Esophagus muscularis mucosa (tissue), 4 donors: ENCODE measurements around the gene C17orf58.

Experiments
- EP300 ChIP-seq: sonication (generic); formaldehyde crosslinking; IDR thresholded peaks from one replicate; pipeline ENCODE4 v1.6.1; 2017; ENCODE audit warnings: antibody characterized with exemption
- POLR2A ChIP-seq: fragments of 450-650 bp; IDR thresholded peaks from one replicate; pipeline ENCODE4 v1.6.1; 2017; ENCODE audit warnings: antibody characterized with exemption, moderate library complexity, mild to moderate bottlenecking, low read depth
- POLR2AphosphoS5 ChIP-seq, 2 donors: sonication (generic); formaldehyde crosslinking; IDR thresholded peaks; one replicate each; pipeline ENCODE4 v1.6.1; 2017; ENCODE audit warnings: antibody characterized with exemption in 2 of 2
- TF ChIP-seq, protein P1 (sequence below), 3 experiments: fragments of 200-600 bp in 2 of 3; fragments of 450-650 bp in 1 of 3; sonication (generic) in 2 of 3; IDR thresholded peaks; one replicate each; pipeline ENCODE4 v1.5.1; 2017 to 2019; ENCODE audit warnings: antibody characterized with exemption in 3 of 3, mild to moderate bottlenecking in 2 of 3, moderate library complexity in 1 of 3

DNA sequence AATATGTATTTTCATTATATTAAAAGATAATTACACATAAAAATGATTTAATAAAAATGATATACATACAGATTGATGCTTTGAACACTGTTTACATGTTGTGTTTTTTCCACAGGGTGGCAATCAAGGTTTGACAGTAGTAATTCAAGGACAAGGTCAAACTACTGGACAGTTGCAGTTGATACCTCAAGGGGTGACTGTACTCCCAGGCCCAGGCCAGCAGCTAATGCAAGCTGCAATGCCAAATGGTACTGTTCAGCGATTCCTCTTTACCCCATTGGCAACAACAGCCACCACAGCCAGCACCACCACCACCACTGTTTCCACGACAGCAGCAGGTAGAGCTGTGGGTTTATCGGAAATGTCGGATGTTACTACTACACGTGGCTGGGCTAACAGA, 52.2 kb downstream of the C17orf58 start:
- TF ChIP-seq, protein P1, sequence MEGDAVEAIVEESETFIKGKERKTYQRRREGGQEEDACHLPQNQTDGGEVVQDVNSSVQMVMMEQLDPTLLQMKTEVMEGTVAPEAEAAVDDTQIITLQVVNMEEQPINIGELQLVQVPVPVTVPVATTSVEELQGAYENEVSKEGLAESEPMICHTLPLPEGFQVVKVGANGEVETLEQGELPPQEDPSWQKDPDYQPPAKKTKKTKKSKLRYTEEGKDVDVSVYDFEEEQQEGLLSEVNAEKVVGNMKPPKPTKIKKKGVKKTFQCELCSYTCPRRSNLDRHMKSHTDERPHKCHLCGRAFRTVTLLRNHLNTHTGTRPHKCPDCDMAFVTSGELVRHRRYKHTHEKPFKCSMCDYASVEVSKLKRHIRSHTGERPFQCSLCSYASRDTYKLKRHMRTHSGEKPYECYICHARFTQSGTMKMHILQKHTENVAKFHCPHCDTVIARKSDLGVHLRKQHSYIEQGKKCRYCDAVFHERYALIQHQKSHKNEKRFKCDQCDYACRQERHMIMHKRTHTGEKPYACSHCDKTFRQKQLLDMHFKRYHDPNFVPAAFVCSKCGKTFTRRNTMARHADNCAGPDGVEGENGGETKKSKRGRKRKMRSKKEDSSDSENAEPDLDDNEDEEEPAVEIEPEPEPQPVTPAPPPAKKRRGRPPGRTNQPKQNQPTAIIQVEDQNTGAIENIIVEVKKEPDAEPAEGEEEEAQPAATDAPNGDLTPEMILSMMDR (IDR thresholded peaks at IDR 0.05), result no peak
- no peak for TF ChIP-seq EP300
- no peak for TF ChIP-seq POLR2AphosphoS5 (IDR thresholded peaks at IDR 0.05)
- TF ChIP-seq POLR2A, result no peak
